ENCODE measurements around the gene TSACC. TPM values are rescaled to one million over a fixed set of nuclear protein-coding genes. Genes with fewer than 3 reads are reported as not detected.

Gene TSACC
- total RNA-seq, 2 experiments from 2014 or later = not detected

GRCh38 chr1:156337052-156337887 lies 1.1 kb upstream of the TSACC start:
- TF ChIP-seq, protein P1, sequence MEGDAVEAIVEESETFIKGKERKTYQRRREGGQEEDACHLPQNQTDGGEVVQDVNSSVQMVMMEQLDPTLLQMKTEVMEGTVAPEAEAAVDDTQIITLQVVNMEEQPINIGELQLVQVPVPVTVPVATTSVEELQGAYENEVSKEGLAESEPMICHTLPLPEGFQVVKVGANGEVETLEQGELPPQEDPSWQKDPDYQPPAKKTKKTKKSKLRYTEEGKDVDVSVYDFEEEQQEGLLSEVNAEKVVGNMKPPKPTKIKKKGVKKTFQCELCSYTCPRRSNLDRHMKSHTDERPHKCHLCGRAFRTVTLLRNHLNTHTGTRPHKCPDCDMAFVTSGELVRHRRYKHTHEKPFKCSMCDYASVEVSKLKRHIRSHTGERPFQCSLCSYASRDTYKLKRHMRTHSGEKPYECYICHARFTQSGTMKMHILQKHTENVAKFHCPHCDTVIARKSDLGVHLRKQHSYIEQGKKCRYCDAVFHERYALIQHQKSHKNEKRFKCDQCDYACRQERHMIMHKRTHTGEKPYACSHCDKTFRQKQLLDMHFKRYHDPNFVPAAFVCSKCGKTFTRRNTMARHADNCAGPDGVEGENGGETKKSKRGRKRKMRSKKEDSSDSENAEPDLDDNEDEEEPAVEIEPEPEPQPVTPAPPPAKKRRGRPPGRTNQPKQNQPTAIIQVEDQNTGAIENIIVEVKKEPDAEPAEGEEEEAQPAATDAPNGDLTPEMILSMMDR (IDR thresholded peaks at IDR 0.05) = no peak
- peak in 2 of 14 experiments; percentile 9 to 13 for DNase-seq
- no peak for ATAC-seq (ENCODE audit: poor library complexity)
- Histone ChIP-seq H3K27ac (ENCODE audit: low read depth in 1 of 2, low read length in 2 of 2) (peak overlapping the region; percentile 60 to 75), H3K4me3 (ENCODE audit: low read length) (peak overlapping the region; percentile 84), H3K27me3 (ENCODE audit: control insufficient read depth in 1 of 2, insufficient read depth in 2 of 2, low read length in 2 of 2) (no peaks in the 10 kb centered on the region), H3K36me3 (ENCODE audit: insufficient read depth, low read length) (peaks cover 35% of the 10 kb centered on the region), H3K9me3 (ENCODE audit: control insufficient read depth in 1 of 2, insufficient read depth in 1 of 2, low read length in 2 of 2) (no peaks in the 10 kb centered on the region), H3K4me1 (ENCODE audit: insufficient read depth, low read length) (peaks cover 23% of the 10 kb centered on the region)
- ChIA-PET POLR2A (interaction anchor here (1.0 to 2.0 kb wide), 4 partner anchors 54 to 163 kb away, joined by 3 to 17 read pairs (median 4); partner anchors contain the start of genes MEF2D, PMF1, SMG5 and TMEM79), CTCF (interaction anchor here (1.6 kb wide), 1 partner anchor 368 kb away, joined by 3 read pairs; the partner anchor contains the start of gene CRABP2)
- H3K36me3 Mint-ChIP-seq (ENCODE audit: low read depth) = peaks cover 54% of the 10 kb centered on the region
- H3K9me3 Mint-ChIP-seq = no peaks in the 10 kb centered on the region
- H3K27me3 Mint-ChIP-seq = no peaks in the 10 kb centered on the region
- peak overlapping the region; percentile 88 for H3K27ac Mint-ChIP-seq
- peak overlapping the region; percentile 87 for H3K4me3 Mint-ChIP-seq
- H3K4me1 Mint-ChIP-seq (ENCODE audit: low read depth) = peaks cover 41% of the 10 kb centered on the region
- intact Hi-C loops (cut with DNase I, micrococcal nuclease) = loop anchor here in 1 of 2 experiments (5.0 kb wide), 2 partner anchors 125 to 145 kb away; partner anchors contain the start of genes PMF1 and SLC25A44

- POLR2A ChIA-PET = interaction anchor here (1.0 to 2.0 kb wide), 4 partner anchors 55 to 163 kb away, joined by 3 to 17 read pairs (median 4); partner anchors contain the start of genes MEF2D, PMF1, SMG5 and TMEM79
- H3K4me1 ChIP-seq (ENCODE audit: insufficient read depth, low read length) = peaks cover 23% of the 10 kb centered on the region
- no peaks in the 10 kb centered on the region for H3K27me3 ChIP-seq (ENCODE audit: control insufficient read depth in 1 of 2, insufficient read depth in 2 of 2, low read length in 2 of 2)
- H3K36me3 ChIP-seq (ENCODE audit: insufficient read depth, low read length) = peaks cover 30% of the 10 kb centered on the region
- Mint-ChIP-seq H3K9me3 (no peaks in the 10 kb centered on the region), H3K27ac (peak overlapping the region; percentile 88), H3K4me3 (peak overlapping the region; percentile 87), H3K4me1 (ENCODE audit: low read depth) (peaks cover 41% of the 10 kb centered on the region), H3K27me3 (no peaks in the 10 kb centered on the region), H3K36me3 (ENCODE audit: low read depth) (peaks cover 48% of the 10 kb centered on the region)
- H3K9me3 ChIP-seq (ENCODE audit: control insufficient read depth in 1 of 2, insufficient read depth in 1 of 2, low read length in 2 of 2) = no peaks in the 10 kb centered on the region
- H3K27ac ChIP-seq (ENCODE audit: low read depth in 1 of 2, low read length in 2 of 2) = peak overlapping the region; percentile 60 to 75
- ATAC-seq (ENCODE audit: poor library complexity) (no peak), DNase-seq (peak in 2 of 14 experiments; percentile 3 to 5)
- CTCF ChIA-PET = interaction anchor here (1.6 kb wide), 1 partner anchor 368 kb away, joined by 3 read pairs; the partner anchor contains the start of gene CRABP2
- intact Hi-C loops (cut with DNase I, micrococcal nuclease) = loop anchor here in 1 of 2 experiments (1.0 to 5.0 kb wide), 3 partner anchors 56 to 146 kb away; partner anchors contain the start of genes PMF1, SLC25A44 and SMG5
- TF ChIP-seq, protein P1 (IDR thresholded peaks at IDR 0.05) = no peak
- peak overlapping the region; percentile 84 for H3K4me3 ChIP-seq (ENCODE audit: low read length)
Observed at GRCh38 chr1:156337888-156338179, 492 bp upstream of the TSACC start.

DNA sequence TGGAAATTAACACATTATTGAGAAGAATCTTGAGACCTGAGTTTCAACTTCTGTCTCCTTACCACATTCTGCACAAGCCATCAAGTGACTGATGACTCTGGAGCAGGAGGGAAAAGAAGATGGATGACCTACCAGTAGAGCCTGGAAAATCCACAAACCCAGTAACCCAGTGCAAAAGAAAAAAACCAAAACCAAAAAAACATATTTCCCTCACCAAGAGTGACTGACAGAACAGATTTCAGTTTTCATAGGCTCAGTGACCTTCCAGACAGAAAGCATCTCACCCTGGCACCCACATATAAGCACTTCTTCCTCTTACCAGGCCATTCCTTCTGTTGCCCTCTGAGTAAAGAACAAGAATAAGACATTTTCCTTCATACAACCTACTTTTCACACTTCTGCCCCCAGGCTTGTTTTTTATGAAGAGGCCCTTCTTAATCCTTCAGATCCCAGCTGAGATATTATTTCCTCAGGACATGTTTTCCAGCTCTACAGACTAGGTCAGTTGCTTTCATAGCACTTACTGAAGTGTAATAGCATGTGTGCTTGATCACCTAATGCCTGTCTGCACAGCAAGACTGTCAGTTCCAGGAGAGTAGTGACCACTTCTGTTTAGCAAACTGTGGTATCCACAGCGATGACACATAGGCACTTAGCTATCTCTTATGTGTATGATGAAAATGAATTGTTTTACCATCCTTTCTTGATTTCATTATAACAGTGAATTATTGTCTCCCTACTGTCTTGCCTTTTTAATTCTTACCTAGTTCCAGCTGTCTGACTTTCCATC lies 4.0 kb downstream of the TSACC start:
- H3K9me3 Mint-ChIP-seq = no peaks in the 10 kb centered on the region
- H3K27ac Mint-ChIP-seq = no peak overlapping the region
- no peak overlapping the region for H3K4me3 ChIP-seq (ENCODE audit: low read length)
- peaks cover 12% of the 10 kb centered on the region for H3K4me1 Mint-ChIP-seq (ENCODE audit: low read depth)
- H3K27me3 ChIP-seq (ENCODE audit: control insufficient read depth in 1 of 2, insufficient read depth in 2 of 2, low read length in 2 of 2) = no peaks in the 10 kb centered on the region
- peaks cover 12% of the 10 kb centered on the region for H3K36me3 Mint-ChIP-seq (ENCODE audit: low read depth)
- DNase-seq (no peak), ATAC-seq (ENCODE audit: poor library complexity) (no peak)
- H3K27me3 Mint-ChIP-seq = no peaks in the 10 kb centered on the region
- POLR2A ChIA-PET = no interaction called here
- no peaks in the 10 kb centered on the region for H3K36me3 ChIP-seq (ENCODE audit: insufficient read depth, low read length)
- H3K27ac ChIP-seq (ENCODE audit: low read depth in 1 of 2, low read length in 2 of 2) = no peak overlapping the region
- H3K9me3 ChIP-seq (ENCODE audit: control insufficient read depth in 1 of 2, insufficient read depth in 1 of 2, low read length in 2 of 2) = no peaks in the 10 kb centered on the region
- H3K4me3 Mint-ChIP-seq = peak overlapping the region; percentile 23
- CTCF ChIA-PET = no interaction called here
- H3K4me1 ChIP-seq (ENCODE audit: insufficient read depth, low read length) = peaks cover 10% of the 10 kb centered on the region
- TF ChIP-seq, protein P1 (IDR thresholded peaks at IDR 0.05) = no peak
- intact Hi-C loops (cut with DNase I, micrococcal nuclease) = no loop called here
